HG03159 (cell line): ENCODE data around the gene DRD3.

Experiments used
- ATAC-seq: cut with Tn5 transposase; IDR thresholded peaks from one replicate; pipeline ENCODE4 v1.9.1; 2021; ENCODE audit warnings: mild to moderate bottlenecking, moderate library complexity; ENCODE audit not compliant: unreplicated experiment

The DRD3 gene

GRCh38 chr3:114079761-114080160, 99.1 kb downstream of the DRD3 start:
- ATAC-seq = no peak

GRCh38 chr3:114078126-114078525, 100.7 kb downstream of the DRD3 start:
- no peak for ATAC-seq
